HG03439 (cell line): ENCODE results near the gene PDE10A.

Source experiments
- ATAC-seq: cut with Tn5 transposase; IDR thresholded peaks from one replicate; pipeline ENCODE4 v1.9.1; 2021; ENCODE audit warnings: mild to moderate bottlenecking, moderate library complexity; ENCODE audit not compliant: unreplicated experiment

PDE10A gene

DNA sequence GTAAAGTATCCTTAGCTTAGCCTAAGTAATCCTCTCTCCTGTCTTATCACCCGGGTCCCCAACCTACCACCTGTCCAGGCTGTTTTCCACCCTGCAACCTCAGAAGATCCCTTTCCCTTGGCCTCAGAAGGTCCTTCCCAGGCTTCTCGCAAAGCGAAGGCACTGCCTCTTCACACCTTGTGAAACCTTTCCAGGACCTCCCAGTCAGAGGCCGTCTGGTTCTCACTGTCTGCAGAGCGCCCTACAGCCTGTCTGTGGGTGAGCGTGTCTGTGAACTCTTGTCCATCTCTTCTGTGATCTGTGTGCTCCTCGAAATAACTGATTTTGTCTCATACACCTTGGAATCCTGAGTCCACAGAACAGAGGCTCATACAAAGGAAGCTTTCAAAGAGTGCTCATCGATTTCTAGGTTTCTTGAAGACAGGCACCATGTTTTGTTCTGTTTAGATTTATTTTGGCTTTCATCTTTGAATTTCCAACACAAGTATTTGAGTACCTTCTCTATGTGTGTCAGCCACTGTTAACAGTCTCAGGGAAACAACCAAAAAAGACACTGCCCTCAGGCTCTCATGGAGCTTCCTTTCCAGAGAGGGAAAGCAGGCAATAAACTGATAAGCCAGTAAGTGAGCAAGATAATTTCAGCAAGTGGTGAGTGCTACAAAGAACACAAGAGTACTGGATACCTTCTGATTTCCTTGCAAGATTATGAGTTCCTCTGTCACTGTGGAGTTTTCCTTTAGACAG, 6.3 kb downstream of the PDE10A start:
- ATAC-seq: no peak

DNA sequence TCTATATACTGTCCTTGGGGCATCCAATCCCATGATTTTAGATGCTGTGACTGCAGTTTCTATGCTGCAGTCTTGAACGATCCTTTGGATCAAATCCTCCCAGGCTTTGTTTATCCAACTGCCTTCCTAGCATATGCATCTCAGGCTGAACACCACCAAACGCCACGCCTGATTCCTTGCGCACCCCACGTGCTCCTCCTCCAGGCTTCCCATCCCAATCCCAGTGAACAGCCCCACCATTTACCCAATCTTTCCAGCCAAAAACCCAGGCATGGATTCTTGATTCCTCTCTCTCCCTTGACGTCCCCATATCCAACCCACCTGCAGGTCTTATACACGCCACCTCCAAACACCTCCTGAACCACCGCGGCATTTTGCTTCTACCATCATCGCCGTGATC, 7.8 kb downstream of the PDE10A start:
- ATAC-seq: no peak

DNA sequence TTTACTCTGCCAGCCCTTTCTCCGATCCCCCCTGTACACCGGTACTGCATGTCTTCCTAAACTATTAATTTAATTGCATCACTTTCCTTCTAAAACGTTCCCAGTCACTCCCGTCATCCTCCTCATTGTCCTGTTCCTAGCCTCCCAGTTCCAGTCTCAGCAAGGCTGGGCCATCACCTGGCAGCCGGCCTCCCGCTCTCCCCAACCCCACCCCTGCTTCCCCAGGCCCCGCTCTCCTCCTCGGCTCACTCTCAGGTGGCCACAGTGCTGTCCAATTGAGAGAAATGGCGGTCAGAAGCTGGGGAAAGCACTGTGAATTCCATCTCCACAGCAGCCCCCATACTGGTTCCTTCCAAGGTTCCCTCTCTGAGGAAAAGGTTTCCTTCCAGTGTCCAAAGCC, 8.9 kb downstream of the PDE10A start:
- ATAC-seq: no peak

DNA sequence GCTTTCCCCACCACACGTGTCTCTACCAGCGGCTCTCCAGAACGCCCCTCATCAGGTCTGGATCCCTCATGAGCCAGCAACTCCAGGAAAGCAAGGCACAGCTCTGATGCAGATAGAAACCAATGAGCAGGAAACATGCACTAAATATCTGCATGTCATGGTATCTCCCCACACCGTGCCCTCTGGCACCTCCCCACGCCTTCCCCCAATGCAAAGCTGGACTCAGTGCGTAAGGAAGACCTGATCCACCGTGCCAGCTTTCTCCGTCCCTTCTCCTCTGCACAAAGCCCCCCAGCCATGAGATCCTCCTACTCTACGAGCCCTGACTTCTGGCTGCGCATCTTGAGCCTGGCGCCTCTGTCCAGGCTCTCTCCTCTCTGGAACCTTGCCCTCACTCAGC, 9.4 kb downstream of the PDE10A start:
- no peak for ATAC-seq

DNA sequence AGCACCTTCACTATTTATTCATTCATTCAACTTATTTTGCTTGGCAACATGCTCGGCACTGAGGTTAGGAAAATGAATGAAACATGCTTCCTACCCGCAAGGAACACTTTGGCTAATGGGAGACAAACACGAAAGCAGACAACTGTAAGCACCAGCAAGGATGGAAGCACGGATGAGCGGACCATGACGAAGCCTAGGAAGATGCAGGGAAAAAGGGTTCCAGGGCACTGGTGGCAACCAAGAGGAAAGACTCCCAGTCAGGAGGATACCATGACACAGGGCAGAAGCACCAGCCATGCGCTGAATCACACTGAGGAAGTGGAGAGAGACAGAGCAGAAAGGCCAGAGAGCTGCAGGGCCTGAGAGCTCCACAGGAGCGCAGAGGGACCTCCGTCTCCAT, 9.8 kb downstream of the PDE10A start:
- ATAC-seq: no peak

DNA sequence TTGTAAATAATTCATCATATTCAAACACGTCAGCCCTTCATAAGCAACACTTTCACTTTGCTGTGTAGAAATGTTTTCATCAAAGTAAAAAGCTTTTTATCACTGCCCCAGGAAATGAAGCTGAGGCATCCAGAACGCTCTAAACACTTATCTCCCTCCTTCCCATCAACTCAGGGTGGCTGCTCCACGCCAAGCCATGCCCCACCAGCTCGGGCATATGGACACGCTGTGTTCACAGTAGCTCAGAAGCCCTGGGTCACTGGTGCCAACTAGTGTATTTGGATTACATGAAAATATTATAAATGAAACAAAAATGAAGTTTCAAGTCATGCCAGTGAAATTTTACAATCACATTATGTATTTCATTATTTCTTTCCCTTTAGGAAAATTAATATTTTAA, 10.3 kb downstream of the PDE10A start:
- no peak for ATAC-seq

DNA sequence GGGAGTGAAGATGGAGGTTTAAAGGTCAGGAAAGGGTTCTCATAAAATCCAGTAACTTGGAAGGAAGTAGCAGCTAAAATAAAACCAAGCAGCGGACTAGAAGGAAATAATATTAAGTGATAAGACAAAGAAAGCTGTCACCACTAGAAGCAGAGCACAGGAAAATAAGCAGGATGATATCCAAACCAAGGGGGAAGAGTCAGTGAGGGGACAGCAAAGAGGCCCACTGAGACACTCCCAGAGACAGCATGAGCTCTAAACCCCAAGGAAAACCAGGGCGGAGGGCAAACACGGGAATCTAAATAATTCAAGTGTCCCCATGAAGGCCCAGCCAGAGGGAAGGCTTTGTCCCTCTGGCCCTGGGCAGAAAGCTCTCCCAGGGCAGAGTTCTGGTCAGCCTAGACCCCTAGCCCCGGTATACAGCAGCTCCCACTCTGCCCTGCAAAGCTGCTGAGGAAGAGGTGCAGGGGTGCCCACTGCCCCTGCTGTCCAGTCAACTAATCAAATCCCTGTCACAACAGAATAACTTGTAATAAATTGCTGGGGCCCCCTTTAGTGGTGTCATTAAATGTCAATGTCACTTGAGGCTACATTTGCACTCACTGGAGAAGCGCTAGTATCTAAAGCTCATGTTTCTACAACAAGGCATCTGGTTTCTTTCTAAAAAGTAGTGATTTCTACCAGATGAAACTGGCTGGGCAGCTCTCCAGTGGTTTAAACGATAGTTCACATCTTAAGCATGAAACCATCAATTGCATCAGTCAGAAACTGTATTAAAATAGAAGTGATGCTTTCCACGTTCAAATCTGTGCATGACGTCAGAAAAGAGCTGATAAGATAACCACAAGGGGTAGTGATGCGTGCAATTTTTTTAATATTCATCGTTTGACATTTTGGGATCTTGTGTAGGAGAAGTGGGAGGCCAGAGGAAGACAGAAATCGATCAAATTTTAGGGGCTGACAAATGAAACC, 13.6 kb downstream of the PDE10A start:
- no peak for ATAC-seq

DNA sequence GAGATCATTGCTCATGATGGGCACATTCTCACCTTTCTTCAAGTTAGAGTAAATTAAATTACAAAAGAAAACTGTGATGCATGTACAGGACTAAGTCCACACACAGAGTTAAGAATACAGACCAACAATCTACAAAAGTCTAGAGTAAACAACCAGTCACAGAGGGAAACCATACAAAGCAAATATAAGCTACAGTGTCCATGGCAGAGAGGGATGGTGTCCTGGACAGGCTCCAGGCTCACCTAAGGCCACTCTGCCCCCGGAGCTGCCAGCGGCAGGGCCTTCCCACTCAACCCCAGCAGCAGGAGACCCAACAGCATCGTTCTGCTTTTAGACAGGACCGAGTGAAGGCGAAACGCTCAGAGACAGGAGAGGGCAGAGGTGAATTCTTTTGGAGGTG, 16.0 kb downstream of the PDE10A start:
- no peak for ATAC-seq

DNA sequence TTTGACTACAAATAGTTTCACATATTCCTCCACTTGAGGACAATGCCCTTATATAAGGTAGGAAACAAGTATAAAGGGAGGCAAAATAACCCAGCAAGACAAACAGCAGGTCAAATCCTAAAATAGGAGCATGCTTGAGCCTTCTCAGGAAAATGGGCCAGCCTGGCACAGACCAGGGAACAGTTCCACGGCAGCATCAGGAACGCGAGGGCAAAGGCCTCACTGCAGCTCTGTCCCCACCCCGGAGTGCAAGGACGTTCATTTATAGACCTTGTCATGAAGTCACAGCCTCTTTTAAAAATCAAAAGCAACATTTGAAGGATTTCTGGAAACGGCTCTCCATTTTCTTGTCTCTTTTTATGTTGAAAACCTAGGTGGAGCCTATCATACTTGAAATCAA, 17.1 kb downstream of the PDE10A start:
- ATAC-seq: no peak

DNA sequence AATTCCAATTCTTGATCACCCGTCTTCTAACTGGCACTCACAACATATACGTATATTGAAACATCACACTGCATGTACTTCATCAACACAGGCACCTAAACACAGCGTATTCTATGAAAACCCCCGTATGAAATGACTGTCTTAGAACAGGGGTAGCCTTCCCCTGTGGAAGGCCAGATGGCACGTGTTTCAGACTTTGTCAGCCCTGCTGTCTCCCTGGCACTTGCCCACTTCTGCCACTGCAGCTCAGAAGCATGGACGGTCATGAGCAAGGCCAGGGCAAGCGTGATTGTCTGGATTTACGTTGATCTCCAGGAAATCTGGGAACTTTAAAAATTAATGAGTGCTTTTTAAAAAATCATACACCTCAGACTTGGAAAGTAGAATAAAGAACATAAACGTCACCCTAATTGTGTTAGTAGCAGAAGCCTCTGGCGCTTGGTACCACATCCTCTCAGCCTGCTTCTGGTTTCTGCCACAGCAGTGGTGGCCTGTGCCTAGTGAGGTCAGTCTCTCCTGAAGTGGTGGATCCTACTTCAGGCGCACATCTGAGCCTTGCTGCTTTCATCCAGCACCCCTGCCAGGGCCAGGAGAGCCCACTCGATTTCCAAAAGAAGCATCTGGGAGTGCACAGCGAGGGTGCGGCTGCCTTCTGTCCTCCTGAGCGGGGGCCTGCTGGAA, 18.3 kb downstream of the PDE10A start:
- no peak for ATAC-seq

DNA sequence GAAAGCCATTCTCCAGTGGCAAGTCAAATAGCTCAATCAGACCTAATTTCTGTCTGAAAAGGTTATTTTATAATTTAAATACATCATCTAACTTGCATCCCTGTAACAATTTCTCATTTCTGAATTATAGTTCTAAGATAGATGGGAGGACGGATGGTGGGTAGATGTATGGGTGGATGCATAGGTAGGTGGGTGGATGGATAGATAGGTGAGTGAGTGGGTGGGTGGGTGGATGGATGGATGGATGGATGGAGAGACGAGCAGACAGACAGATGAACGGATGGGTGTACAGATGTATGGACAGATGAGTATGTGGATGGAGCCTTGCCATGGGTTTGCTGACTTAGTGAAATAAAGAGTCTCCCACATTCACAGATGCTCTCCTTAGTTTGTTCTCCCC, 20.0 kb downstream of the PDE10A start:
- no peak for ATAC-seq

DNA sequence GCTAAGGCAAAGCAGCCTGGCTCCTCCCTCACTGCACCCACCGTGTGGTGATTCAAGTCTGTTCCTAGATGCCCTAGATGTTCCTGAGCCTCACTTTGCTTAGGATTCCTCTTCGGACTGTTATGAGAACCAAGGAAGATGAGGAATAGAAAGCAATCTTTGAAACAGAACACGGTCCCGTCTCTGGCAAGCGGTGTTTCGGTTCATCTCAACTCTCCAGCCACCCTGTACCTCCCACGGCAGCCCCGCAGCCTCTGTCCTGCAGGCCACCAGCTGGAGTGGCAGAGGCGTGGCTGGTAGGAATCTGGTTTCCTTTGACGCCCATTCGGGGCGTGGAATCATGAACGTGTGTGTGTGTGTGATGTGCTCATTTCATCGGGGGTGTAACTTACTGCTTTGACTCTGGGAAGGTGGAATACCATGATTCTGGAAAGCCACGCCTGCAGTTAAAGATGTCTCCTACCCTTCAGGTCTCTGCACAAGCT, 21.3 kb downstream of the PDE10A start:
- no peak for ATAC-seq

DNA sequence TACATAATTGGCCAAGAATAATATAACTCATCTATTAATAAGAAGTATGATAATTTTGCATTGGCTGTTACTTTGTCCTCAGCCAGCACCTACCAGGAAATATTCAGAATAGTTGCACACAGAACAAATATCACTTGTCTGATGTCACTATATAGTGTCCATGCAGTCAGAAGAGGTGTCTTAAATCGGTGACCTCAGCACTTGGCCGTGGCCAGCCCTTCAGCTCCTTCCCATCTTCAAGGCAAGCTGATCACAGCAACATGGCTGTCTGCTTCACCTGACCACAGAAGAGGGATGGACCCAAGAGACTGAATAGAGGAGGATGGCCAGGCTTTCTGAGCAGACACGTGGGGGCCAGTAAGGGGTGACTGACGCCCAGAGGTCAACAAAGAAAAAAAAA, 22.2 kb downstream of the PDE10A start:
- ATAC-seq: no peak

DNA sequence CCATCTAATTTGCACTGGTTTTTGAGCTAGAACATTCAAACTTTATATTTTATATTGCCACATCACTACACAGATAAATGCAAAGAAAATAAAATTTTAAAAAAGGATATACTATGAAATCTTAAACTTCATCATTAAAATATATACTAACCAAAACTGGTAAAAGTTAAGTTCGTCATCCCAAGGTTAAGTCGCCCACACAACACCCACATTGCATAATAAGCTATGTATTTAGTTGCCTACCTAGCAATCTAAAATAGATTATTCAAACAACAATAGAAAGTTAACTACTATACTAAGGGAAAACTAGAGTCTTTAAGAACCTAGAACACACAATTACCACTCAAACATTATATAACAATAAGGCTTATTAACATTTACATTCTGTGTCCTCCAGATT, 24.5 kb downstream of the PDE10A start:
- ATAC-seq: no peak

DNA sequence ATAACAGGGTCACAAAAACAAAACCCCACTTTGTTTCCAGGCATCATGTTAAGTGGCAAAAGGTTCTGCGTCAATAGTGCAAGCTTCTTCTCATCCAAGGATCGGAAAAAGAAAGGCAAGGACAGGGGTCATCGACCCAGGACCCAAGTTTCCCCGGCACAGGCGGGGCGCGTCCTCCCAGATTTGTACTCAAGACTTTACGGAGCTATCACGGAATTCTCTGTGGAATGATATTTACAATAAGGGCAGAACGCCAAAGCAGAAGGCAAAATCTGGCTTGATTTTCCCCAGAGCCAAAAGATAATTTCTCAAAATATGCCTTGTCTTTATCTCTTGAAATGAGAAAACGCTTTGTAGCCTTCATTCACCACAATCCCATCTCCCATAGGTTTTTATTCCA, 25.5 kb downstream of the PDE10A start:
- ATAC-seq: no peak

DNA sequence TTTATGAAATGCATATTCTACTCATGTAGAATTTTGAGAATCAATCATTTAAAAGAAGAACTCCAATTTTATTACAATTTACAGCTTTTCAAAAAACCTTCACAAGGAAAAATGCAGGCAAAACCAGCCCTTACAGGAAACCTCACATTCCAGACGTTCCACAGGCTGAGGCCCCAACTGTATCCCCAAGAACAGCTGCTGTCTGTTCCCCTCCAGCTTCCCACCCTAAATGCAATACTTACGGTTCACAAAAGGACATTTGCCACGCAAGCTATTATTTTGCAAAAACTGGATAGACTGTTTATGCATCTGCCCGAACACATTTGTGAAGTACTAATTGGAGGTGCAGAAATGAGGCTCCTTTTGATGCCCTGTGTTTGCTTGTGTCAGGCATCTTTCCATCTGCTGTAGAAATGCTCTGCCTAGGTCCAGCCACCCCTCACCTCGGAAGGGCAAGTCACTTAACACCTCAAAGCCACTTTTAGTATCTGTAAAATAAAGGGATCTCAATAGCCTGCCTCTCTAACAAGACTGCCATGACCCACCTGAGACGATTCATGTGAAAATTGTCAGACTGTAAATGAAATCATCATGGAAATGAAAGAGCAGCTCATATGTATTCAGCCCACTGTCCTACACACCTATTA, 26.5 kb downstream of the PDE10A start:
- no peak for ATAC-seq

DNA sequence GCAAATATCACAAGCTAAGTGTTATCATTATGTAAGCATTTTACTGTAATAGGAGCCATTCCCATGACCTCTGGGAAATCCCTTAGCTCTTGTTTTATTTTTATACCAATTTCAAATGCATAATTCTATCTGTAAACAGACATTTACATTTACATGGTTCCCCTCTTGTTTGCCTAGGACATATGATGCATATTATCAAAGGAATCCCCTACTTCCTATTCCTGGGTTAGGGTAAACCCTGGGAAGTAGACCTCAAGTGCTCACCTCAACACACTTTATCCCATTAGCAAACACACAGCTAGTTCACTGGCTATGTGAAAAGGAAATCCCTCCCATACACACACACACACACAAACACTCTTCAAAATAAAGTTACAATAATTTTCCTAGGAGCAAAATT, 27.1 kb downstream of the PDE10A start:
- ATAC-seq: no peak

DNA sequence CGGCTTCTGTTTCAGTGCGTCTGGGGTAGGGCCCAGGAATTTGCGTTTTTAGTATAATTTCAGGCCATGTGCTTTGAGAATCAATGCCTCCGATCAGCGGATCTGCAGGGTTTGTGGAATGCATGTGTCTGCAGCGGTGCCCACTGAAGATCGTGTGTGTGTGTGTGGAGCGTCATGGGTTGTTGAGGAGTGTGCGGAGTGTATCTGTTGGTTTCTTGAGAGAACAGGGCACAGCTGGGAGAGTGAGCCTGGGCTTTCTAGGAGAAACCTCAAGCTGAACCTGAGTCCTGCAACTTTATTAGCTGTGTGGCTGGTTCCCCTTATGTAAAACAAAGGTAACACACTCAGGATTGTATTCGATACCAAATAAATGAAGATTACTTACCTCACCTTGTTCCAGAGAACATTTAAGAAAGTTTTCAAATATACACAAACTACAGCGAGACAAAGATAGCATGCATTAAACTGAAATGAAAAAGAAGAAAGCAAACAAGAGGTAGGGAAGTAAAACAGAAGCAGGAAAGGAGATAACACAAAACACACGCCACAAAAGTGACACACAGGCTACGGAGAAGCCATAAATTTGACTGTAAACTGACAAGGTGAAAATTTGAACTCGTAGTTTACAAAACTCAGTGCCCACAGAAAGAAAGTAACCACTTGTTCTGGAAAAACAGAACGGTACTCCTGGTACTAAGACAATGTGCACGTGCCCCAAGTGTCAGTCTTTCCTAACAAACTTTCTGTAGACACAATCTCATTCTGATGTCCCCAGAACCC, 28.8 kb downstream of the PDE10A start:
- no peak for ATAC-seq

DNA sequence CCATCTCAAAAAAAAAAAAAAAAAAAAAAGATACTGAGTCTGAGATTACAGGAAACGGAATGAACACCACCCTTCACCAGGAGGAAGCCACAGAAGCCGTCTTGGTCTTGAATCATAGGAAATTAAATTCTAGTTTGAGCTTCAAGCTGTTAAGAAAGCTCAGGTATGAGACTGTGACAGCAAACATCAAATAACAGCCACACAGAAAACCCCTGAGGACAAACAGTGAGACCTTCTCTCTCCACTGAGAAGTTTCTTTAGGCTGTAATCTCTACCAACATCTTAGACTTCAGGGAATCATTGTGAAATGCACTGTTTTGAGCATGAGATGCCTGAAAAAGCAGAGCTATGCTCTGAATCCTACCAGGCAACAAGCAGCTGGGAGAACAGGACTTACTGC, 30.8 kb downstream of the PDE10A start:
- no peak for ATAC-seq

DNA sequence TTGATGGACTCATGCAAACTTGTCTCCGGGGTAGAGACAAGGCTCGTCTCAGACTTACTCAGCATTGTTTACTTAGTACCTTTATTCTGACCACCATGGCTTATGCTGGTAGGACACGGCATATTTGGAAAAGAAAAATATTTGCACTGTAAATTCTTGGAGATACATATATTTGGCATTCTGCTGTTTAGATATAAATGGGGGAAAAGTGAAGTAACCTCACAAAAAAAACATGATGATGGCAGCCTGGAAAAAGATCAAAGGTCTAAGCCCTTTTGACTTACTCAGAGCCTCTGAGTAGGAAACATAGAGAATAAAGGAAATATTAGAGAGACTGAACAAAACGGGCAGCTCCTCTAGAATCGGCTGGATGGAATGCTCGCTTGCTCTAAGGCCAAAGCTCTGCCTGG, 32.5 kb downstream of the PDE10A start:
- ATAC-seq: no peak
